Esophagus squamous epithelium (tissue), 4 donors: Measurements from ENCODE around the gene SF3A2.

ENCODE experiments used
- POLR2A ChIP-seq, 4 donors: fragments of 450-650 bp; IDR thresholded peaks; one replicate each; pipeline ENCODE4 v1.6.1; 2017; ENCODE audit warnings: antibody characterized with exemption in 4 of 4, mild to moderate bottlenecking in 4 of 4, moderate library complexity in 3 of 4
- TF ChIP-seq, protein P1 (sequence below), 6 experiments: fragments of 450-650 bp in 4 of 6; fragments of 200-600 bp in 2 of 6; sonication (generic) in 2 of 6; IDR thresholded peaks; one replicate each; pipeline ENCODE4 v1.5.1; 2016 to 2019; ENCODE audit warnings: antibody characterized with exemption in 6 of 6, mild to moderate bottlenecking in 4 of 6, moderate library complexity in 4 of 6

DNA sequence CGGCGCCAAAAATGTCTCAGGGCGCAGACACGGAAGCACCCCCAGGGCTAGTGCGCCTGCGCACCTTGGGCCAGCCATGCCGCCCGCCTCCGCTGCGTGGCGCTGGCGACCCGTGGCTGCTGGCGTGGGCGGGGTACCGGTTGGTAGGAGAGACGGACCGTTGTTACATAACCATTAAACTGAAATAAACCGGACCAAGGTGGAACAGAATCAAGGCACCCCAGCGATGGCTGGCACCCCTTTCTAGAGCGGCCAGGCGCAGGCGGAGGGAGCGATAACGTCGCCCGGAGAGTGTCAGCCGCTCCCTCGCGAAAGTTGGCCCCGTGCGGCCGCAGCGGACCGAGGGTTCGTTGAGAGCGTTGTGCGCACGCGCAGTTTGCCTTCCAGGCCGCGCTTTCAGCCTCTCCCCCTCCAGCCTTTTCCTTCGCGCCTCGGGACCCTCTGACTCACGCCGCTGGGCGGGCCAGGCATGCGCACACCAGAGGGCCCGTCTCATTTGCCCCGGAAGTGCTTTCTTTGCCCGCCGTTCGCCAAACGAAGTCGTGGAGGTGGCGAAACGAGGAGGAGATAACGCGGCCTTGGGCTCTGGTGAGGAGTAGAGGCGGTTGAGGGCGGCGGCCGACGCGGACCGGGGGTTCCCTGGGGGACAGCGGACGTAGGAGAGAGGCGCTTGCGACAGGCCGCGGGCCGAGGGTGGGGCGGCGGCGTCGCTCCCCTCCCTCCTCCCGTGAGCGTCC lies at the start of gene SF3A2, which contains the start of gene PLEKHJ1:
- TF ChIP-seq, protein P1, sequence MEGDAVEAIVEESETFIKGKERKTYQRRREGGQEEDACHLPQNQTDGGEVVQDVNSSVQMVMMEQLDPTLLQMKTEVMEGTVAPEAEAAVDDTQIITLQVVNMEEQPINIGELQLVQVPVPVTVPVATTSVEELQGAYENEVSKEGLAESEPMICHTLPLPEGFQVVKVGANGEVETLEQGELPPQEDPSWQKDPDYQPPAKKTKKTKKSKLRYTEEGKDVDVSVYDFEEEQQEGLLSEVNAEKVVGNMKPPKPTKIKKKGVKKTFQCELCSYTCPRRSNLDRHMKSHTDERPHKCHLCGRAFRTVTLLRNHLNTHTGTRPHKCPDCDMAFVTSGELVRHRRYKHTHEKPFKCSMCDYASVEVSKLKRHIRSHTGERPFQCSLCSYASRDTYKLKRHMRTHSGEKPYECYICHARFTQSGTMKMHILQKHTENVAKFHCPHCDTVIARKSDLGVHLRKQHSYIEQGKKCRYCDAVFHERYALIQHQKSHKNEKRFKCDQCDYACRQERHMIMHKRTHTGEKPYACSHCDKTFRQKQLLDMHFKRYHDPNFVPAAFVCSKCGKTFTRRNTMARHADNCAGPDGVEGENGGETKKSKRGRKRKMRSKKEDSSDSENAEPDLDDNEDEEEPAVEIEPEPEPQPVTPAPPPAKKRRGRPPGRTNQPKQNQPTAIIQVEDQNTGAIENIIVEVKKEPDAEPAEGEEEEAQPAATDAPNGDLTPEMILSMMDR (IDR thresholded peaks at IDR 0.05) = peak; percentile 96 to 100 (median 100)
- peak in 3 of 4 donors; percentile 61 to 81 (median 75) for TF ChIP-seq POLR2A (IDR thresholded peaks at IDR 0.05)
